Measurements from ENCODE around the gene DHX40. TPM values are rescaled to one million over a fixed set of nuclear protein-coding genes. Genes with fewer than 3 reads are reported as not detected.

The DHX40 gene, protein sequence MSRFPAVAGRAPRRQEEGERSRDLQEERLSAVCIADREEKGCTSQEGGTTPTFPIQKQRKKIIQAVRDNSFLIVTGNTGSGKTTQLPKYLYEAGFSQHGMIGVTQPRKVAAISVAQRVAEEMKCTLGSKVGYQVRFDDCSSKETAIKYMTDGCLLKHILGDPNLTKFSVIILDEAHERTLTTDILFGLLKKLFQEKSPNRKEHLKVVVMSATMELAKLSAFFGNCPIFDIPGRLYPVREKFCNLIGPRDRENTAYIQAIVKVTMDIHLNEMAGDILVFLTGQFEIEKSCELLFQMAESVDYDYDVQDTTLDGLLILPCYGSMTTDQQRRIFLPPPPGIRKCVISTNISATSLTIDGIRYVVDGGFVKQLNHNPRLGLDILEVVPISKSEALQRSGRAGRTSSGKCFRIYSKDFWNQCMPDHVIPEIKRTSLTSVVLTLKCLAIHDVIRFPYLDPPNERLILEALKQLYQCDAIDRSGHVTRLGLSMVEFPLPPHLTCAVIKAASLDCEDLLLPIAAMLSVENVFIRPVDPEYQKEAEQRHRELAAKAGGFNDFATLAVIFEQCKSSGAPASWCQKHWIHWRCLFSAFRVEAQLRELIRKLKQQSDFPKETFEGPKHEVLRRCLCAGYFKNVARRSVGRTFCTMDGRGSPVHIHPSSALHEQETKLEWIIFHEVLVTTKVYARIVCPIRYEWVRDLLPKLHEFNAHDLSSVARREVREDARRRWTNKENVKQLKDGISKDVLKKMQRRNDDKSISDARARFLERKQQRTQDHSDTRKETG
- total RNA-seq (2016; rRNA removed; fragmentation: Illumina TruSeq; extraction: Trizol) (37.0 and 62.6 TPM in 2 replicates), polyA plus RNA-seq (2011; rRNA removed) (16.5 and 22.2 TPM in 2 replicates), polyA minus RNA-seq (2011; rRNA and poly(A)+ RNA removed; ENCODE audit: low replicate concordance) (14.9 and 18.7 TPM in 2 replicates), Bru-seq, nascent RNA (percentile 56 among the genes with signal in this experiment), BruChase-seq, experiment 1, labeled RNA remaining after a 6-hour chase (percentile 74 among the genes with signal in this experiment), BruChase-seq, experiment 2, labeled RNA remaining after a 2-hour chase (percentile 62 among the genes with signal in this experiment)
- 3.0 and 3.8 TPM in 2 replicates for total RNA-seq (2016; cell fraction: cytosol; rRNA removed; fragmentation: Illumina TruSeq; extraction: Trizol; ENCODE audit: low read depth)
- total RNA-seq (2016; cell fraction: insoluble cytoplasmic fraction; rRNA removed; fragmentation: Illumina TruSeq; extraction: Trizol) = 34.6 and 66.1 TPM in 2 replicates
- 8.0 and 9.8 TPM in 2 replicates for total RNA-seq (2016; cell fraction: membrane; rRNA removed; fragmentation: Illumina TruSeq; extraction: Trizol)
- 19.3 and 21.1 TPM in 2 replicates for total RNA-seq (2016; cell fraction: nucleus; rRNA removed; fragmentation: Illumina TruSeq; extraction: Trizol)
- polyA plus RNA-seq (2011; cell fraction: cytosol; rRNA removed) = 9.4 and 14.4 TPM in 2 replicates
- 6.9 and 8.2 TPM in 2 replicates for polyA plus RNA-seq (2011; cell fraction: nucleus; rRNA removed)
- polyA plus RNA-seq (2012) = 16.5 and 24.7 TPM in 2 replicates
- polyA plus RNA-seq (2016; cell fraction: cytosol; fragmentation: Illumina TruSeq; extraction: Trizol; ENCODE audit: low read depth) = 0.87 and 0.92 TPM in 2 replicates
- polyA plus RNA-seq (2016; cell fraction: insoluble cytoplasmic fraction; fragmentation: Illumina TruSeq; extraction: Trizol; ENCODE audit: low read depth) = 34.8 and 38.4 TPM in 2 replicates
- polyA plus RNA-seq (2016; cell fraction: membrane; fragmentation: Illumina TruSeq; extraction: Trizol; ENCODE audit: low read depth) = 3.0 and 3.4 TPM in 2 replicates
- 17.5 and 18.6 TPM in 2 replicates for polyA plus RNA-seq (2016; cell fraction: nucleus; fragmentation: Illumina TruSeq; extraction: Trizol; ENCODE audit: insufficient read depth, low read depth)
- polyA minus RNA-seq (2011; cell fraction: cytosol; rRNA and poly(A)+ RNA removed) = 28.8 and 30.5 TPM in 2 replicates
- 27.0 and 27.4 TPM in 2 replicates for polyA minus RNA-seq (2011; cell fraction: nucleus; rRNA and poly(A)+ RNA removed)
- long read RNA-seq, experiment 1, partial matches to known transcripts = 2 of 6 reads
- long read RNA-seq, experiment 1, other reads (novel, unspliced or antisense) = 2 of 6 reads
- long read RNA-seq, experiment 2, transcript DHX40-201 (18 exons, 3,660 nt) = major isoform, 13 of 36 reads
- long read RNA-seq, experiment 2, partial matches to known transcripts = 6 of 36 reads
- long read RNA-seq, experiment 2, other reads (novel, unspliced or antisense) = 17 of 36 reads

DNA sequence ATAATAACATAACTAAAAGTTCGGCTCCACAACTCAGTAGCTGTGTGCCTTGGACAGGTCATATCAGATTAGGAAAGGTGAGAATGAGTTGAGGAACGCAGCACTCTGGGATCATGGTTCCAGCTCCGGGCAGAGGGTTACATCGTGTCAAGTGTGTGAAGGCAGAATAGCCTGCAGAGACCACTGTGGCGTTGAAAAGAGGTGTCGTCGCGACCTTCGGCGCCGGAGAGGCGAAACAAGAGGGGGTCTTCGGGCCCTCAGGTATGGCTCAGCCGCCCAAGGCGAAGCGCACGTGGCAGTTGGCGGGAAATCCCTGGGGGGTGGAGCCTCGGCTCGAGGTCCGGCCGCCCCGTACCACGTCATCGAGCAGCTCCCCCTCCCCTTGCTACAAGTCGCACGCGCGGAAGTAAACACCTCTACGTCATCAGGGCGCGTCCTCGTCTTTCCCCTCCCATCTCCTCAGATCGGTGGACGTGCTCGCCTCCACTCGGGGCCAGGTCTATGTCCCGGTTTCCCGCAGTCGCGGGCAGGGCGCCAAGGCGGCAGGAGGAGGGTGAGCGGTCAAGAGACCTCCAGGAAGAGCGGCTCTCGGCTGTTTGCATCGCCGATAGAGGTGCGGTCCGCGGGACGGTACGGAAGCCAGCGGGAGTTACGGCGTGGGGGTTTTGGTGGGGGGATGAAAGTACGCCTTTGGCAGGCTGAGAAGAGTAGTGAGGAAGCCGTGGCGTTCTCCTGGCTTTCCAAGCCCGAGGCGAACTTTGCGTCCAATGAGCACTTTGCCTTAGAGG, at the start of gene DHX40:
TSS of gene DHX40 (plus strand) at position 440 of the 788 bp plus-strand sequence. CDS start at position 502, 62 bp downstream.
- POLR2A ChIA-PET = interaction anchor here (0.5 to 2.1 kb wide), 5 partner anchors 53 to 399 kb away, joined by 3 to 17 read pairs (median 4); partner anchors contain the start of genes CLTC, RNFT1 and VMP1
- H3K27ac ChIP-seq (ENCODE audit: extremely low read length, insufficient read depth, low read length) = peak within 1 kb of the TSS; percentile 29
- ATAC-seq (peak; percentile 73), DNase-seq (ENCODE audit: low spot score) (peak; percentile 82), FAIRE-seq (peak; percentile 72)
- CTCF ChIA-PET (ENCODE audit: low intra/inter-chr PET ratio, low total read pairs) = no interaction called here
- peak within 1 kb of the TSS; percentile 83 for H2AFZ ChIP-seq (ENCODE audit: low read length)
- peak within 1 kb of the TSS; percentile 65 for H3K4me2 ChIP-seq (ENCODE audit: low read depth, low read length)
- peaks cover 16% of the 10 kb centered on the region for H3K4me1 ChIP-seq (ENCODE audit: insufficient read depth, low read length)
- 0 out of 5 replicates have a peak, but pooled peaks cover 0 to under 1% of the 10 kb centered on the region in 2 experiments for H3K36me3 ChIP-seq (replicated peaks in 1 of 2; ENCODE audit: control insufficient read depth in 1 of 2, insufficient read depth in 2 of 2, low read length in 2 of 2)
- no TSS peak for BruUV-seq (replicated peaks)
- in situ Hi-C loops (cut with HindIII; ENCODE audit: extremely low pct_ligation_motif_present, low pct_unique_long_range_greater_than_20kb) = no loop called here
- 41% methylated on average over 39 of the region's 62 CpGs for WGBS (ENCODE audit: low lambda C conversion rate)
- peak within 1 kb of the TSS; percentile 88 to 95 (median 88) for H3K4me3 ChIP-seq (replicated peaks in 1 of 3; ENCODE audit: insufficient read depth in 1 of 3, low read depth in 2 of 3, low read length in 3 of 3)
- H3K79me2 ChIP-seq (ENCODE audit: insufficient read depth, low read length) = peaks cover 11% of the 10 kb centered on the region
- intact Hi-C loops (cut with micrococcal nuclease; ENCODE audit: unreplicated experiment) = no loop called here
- H3K9ac ChIP-seq (ENCODE audit: insufficient read depth, low read depth, low read length) = peak within 1 kb of the TSS; percentile 63
- H3K9me3 ChIP-seq (ENCODE audit: low read length) = no peaks in the 10 kb centered on the region
- no peaks in the 10 kb centered on the region; a peak in 1 of 5 replicates for H3K27me3 ChIP-seq (ENCODE audit: control insufficient read depth in 1 of 2, insufficient read depth in 2 of 2, low read length in 2 of 2)
- no peaks in the 10 kb centered on the region for H4K20me1 ChIP-seq (ENCODE audit: insufficient read depth, low read length)
- TF ChIP-seq ZNF326 (CRISPR knock-in tag; IDR thresholded peaks at IDR 0.05; ENCODE audit: borderline replicate concordance) = no peak
- TF ChIP-seq ZBTB3 (CRISPR knock-in tag; IDR thresholded peaks at IDR 0.05; ENCODE audit: borderline replicate concordance, low read depth) = no peak
- TF ChIP-seq, protein P1, sequence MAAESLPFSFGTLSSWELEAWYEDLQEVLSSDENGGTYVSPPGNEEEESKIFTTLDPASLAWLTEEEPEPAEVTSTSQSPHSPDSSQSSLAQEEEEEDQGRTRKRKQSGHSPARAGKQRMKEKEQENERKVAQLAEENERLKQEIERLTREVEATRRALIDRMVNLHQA (CRISPR knock-in tag; IDR thresholded peaks at IDR 0.05) = no peak
- TF ChIP-seq MAX (IDR thresholded peaks at IDR 0.05) = peak; percentile 100
- TF ChIP-seq, protein P2, sequence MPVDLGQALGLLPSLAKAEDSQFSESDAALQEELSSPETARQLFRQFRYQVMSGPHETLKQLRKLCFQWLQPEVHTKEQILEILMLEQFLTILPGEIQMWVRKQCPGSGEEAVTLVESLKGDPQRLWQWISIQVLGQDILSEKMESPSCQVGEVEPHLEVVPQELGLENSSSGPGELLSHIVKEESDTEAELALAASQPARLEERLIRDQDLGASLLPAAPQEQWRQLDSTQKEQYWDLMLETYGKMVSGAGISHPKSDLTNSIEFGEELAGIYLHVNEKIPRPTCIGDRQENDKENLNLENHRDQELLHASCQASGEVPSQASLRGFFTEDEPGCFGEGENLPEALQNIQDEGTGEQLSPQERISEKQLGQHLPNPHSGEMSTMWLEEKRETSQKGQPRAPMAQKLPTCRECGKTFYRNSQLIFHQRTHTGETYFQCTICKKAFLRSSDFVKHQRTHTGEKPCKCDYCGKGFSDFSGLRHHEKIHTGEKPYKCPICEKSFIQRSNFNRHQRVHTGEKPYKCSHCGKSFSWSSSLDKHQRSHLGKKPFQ (CRISPR knock-in tag; IDR thresholded peaks at IDR 0.05; ENCODE audit: insufficient replicate concordance) = peak; percentile 92
- TF ChIP-seq SYNCRIP (IDR thresholded peaks at IDR 0.05; ENCODE audit: insufficient read depth, low read depth, low read length) = no peak
- peak; percentile 95 for TF ChIP-seq ZFP90 (CRISPR knock-in tag; IDR thresholded peaks at IDR 0.05; ENCODE audit: borderline replicate concordance)
- TF ChIP-seq ZNF441 (CRISPR knock-in tag; IDR thresholded peaks at IDR 0.05; ENCODE audit: borderline replicate concordance) = 0 out of 2 replicates have a peak, but pooled peaks have one; percentile 51
- peak; percentile 85 for TF ChIP-seq PITX1 (CRISPR knock-in tag; IDR thresholded peaks at IDR 0.05)
- TF ChIP-seq, protein P3, sequence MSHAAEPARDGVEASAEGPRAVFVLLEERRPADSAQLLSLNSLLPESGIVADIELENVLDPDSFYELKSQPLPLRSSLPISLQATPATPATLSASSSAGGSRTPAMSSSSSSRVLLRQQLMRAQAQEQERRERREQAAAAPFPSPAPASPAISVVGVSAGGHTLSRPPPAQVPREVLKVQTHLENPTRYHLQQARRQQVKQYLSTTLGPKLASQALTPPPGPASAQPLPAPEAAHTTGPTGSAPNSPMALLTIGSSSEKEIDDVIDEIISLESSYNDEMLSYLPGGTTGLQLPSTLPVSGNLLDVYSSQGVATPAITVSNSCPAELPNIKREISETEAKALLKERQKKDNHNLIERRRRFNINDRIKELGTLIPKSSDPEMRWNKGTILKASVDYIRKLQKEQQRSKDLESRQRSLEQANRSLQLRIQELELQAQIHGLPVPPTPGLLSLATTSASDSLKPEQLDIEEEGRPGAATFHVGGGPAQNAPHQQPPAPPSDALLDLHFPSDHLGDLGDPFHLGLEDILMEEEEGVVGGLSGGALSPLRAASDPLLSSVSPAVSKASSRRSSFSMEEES (CRISPR knock-in tag; IDR thresholded peaks at IDR 0.05) = peak; percentile 87

Data from HepG2 (cell line).